Omental fat pad (tissue), 4 donors: ENCODE results near the gene SMAD6. TPM values are rescaled to one million over a fixed set of nuclear protein-coding genes. Genes with fewer than 3 reads are reported as not detected.

Experiments
- ATAC-seq: fragments of 150-250 bp; one replicate; pipeline ENCODE4 v1.9.1; 2016; ENCODE audit warnings: mild to moderate bottlenecking, moderate library complexity; ENCODE audit not compliant: low FRiP score
- DNase-seq: peaks from one replicate; pipeline ENCODE4 v3.0.0-alpha.2; 2019; ENCODE audit warnings: low spot score
- CTCF ChIP-seq, 3 donors: fragments of 450-650 bp; IDR thresholded peaks; one replicate each; pipeline ENCODE4 v1.5.1; 2016 to 2017; ENCODE audit warnings: antibody characterized with exemption in 3 of 3, mild to moderate bottlenecking in 3 of 3, moderate library complexity in 2 of 3
- total RNA-seq, 4 donors: library from RNA; depleted of rRNA; stranded (reverse); fragments of >200 nt; gene quantifications; one replicate each; pipeline ENCODE4 v1.1.0, GENCODE V29; 2016

SMAD6 gene
- total RNA-seq, 4 donors from 2014 or later: 15.6 to 44.9 (median 23.8) TPM

- no peak for TF ChIP-seq CTCF (IDR thresholded peaks at IDR 0.05)
- DNase-seq: no peak
- ATAC-seq: no peak
Measured at GRCh38 chr15:66692808-66693596, 9.0 kb upstream of the SMAD6 start.

- ATAC-seq: no peak
- no peak for DNase-seq
- TF ChIP-seq CTCF (IDR thresholded peaks at IDR 0.05): no peak
Measured at GRCh38 chr15:66696770-66697169, 5.3 kb upstream of the SMAD6 start.

- no peak for TF ChIP-seq CTCF (IDR thresholded peaks at IDR 0.05)
- DNase-seq: no peak
- no peak for ATAC-seq
Measured at GRCh38 chr15:66698318-66698961, 3.6 kb upstream of the SMAD6 start.

GRCh38 chr15:66698971-66699370 is 3.1 kb upstream of the SMAD6 start:
- ATAC-seq: no peak
- DNase-seq: no peak
- no peak for TF ChIP-seq CTCF (IDR thresholded peaks at IDR 0.05)

- no peak for TF ChIP-seq CTCF (IDR thresholded peaks at IDR 0.05)
- DNase-seq: no peak
- no peak for ATAC-seq
Measured at GRCh38 chr15:66700412-66700801, 1.6 kb upstream of the SMAD6 start.

- no peak for TF ChIP-seq CTCF (IDR thresholded peaks at IDR 0.05)
- DNase-seq: peak; percentile 86
- ATAC-seq: peak; percentile 84
Measured at GRCh38 chr15:66700802-66701421, 1.1 kb upstream of the SMAD6 start.
